Activated CD4-positive, alpha-beta T cell treated with anti-CD3 and anti-CD28 coated beads for 36 hours (primary cell): ENCODE data around the gene FMN2. TPM values are rescaled to one million over a fixed set of nuclear protein-coding genes. Genes with fewer than 3 reads are reported as not detected.
"Not testable (repeated sequence)": the region's sequence is repeated elsewhere in the genome, so short reads cannot be mapped to it uniquely, and the experiment has no call there.

Experiments used
- ATAC-seq: fragments of 200-7000 bp; cut with Tn5 transposase; one replicate; pipeline ENCODE4 v1.10.0; 2021; ENCODE audit warnings: mild to moderate bottlenecking, moderate library complexity
- CTCF ChIA-PET: fragments of 350-600 bp; sonication (Branson Sonifier 250); formaldehyde crosslinking; loops from one replicate; lab custom pipeline; 2021; ENCODE audit warnings: antibody characterized with exemption; lab: Charles Lee
- POLR2A ChIA-PET: fragments of 350-600 bp; sonication (Branson Sonifier 250); formaldehyde crosslinking; loops from one replicate; lab custom pipeline; 2021; ENCODE audit warnings: antibody characterized with exemption, inconsistent platforms; lab: Charles Lee
- DNase-seq: peaks from one replicate; pipeline ENCODE4 v3.0.0-alpha.2; 2020
- H3K27ac Mint-ChIP-seq: one replicate; pipeline ENCODE4 v1.8.0; 2021; ENCODE audit warnings: mixed read lengths
- H3K27me3 Mint-ChIP-seq: one replicate; pipeline ENCODE4 v1.8.0; 2021; ENCODE audit warnings: mixed read lengths
- H3K36me3 Mint-ChIP-seq: one replicate; pipeline ENCODE4 v1.8.0; 2021; ENCODE audit warnings: low read depth, mixed read lengths
- H3K4me1 Mint-ChIP-seq: one replicate; pipeline ENCODE4 v1.8.0; 2021; ENCODE audit warnings: mixed read lengths
- H3K4me3 Mint-ChIP-seq: one replicate; pipeline ENCODE4 v1.8.0; 2021; ENCODE audit warnings: mild to moderate bottlenecking, moderate library complexity, mixed read lengths
- H3K9me3 Mint-ChIP-seq: one replicate; pipeline ENCODE4 v1.8.0; 2021; ENCODE audit warnings: low read depth, mixed read lengths
- intact Hi-C, 2 experiments: fragments of 100-400 bp; cut with DNase I in 1 of 2; cut with micrococcal nuclease in 1 of 2; formaldehyde crosslinking; loops; one replicate each; pipeline versions ENCODE4 v1.14.2 to v1.15.1; 2022 to 2024; cut with DNase I, micrococcal nuclease
- total RNA-seq, 2 experiments: library from RNA; stranded (reverse); gene quantifications; one replicate each; pipeline ENCODE4 v1.2.3, GENCODE V29; 2021

The FMN2 gene
- total RNA-seq, 2 experiments from 2014 or later: not detected

GRCh38 chr1:240295811-240296210 lies 204.1 kb downstream of the FMN2 start:
- ChIA-PET POLR2A (no interaction called here), CTCF (no interaction called here)
- no peaks in the 10 kb centered on the region for H3K36me3 Mint-ChIP-seq
- no peaks in the 10 kb centered on the region for H3K27me3 Mint-ChIP-seq
- no peaks in the 10 kb centered on the region for H3K9me3 Mint-ChIP-seq
- H3K4me3 Mint-ChIP-seq: no peak overlapping the region
- H3K4me1 Mint-ChIP-seq: no peaks in the 10 kb centered on the region
- H3K27ac Mint-ChIP-seq: no peak overlapping the region
- intact Hi-C loops: no loop called here
- DNase-seq (no peak), ATAC-seq (no peak)

- no peak for ATAC-seq
- Mint-ChIP-seq H3K4me1 (no peaks in the 10 kb centered on the region), H3K27ac (no peak overlapping the region), H3K36me3 (no peaks in the 10 kb centered on the region), H3K4me3 (no peak overlapping the region), H3K27me3 (peaks cover 2% of the 10 kb centered on the region), H3K9me3 (peaks cover 12% of the 10 kb centered on the region)
- POLR2A ChIA-PET: no interaction called here
- no peak for DNase-seq
- CTCF ChIA-PET: no interaction called here
- intact Hi-C loops: no loop called here
These were observed 212.8 kb downstream of the FMN2 start for GRCh38 chr1:240304466-240304865.

GRCh38 chr1:240306673-240307072 lies 215.0 kb downstream of the FMN2 start:
- CTCF ChIA-PET: no interaction called here
- Mint-ChIP-seq H3K4me1 (no peaks in the 10 kb centered on the region), H3K36me3 (no peaks in the 10 kb centered on the region), H3K4me3 (no peak overlapping the region), H3K27me3 (peaks cover 2% of the 10 kb centered on the region), H3K9me3 (peaks cover 12% of the 10 kb centered on the region), H3K27ac (no peak overlapping the region)
- POLR2A ChIA-PET: no interaction called here
- DNase-seq (no peak), ATAC-seq (no peak)
- intact Hi-C loops: no loop called here

- Mint-ChIP-seq H3K4me3 (no peak overlapping the region), H3K27ac (no peak overlapping the region), H3K4me1 (no peaks in the 10 kb centered on the region), H3K36me3 (no peaks in the 10 kb centered on the region), H3K27me3 (peaks cover 2% of the 10 kb centered on the region), H3K9me3 (peaks cover 9% of the 10 kb centered on the region)
- intact Hi-C loops: no loop called here
- ChIA-PET CTCF (no interaction called here), POLR2A (no interaction called here)
- ATAC-seq (no peak), DNase-seq (no peak)
These were observed 216.4 kb downstream of the FMN2 start for GRCh38 chr1:240308096-240308495.

DNA sequence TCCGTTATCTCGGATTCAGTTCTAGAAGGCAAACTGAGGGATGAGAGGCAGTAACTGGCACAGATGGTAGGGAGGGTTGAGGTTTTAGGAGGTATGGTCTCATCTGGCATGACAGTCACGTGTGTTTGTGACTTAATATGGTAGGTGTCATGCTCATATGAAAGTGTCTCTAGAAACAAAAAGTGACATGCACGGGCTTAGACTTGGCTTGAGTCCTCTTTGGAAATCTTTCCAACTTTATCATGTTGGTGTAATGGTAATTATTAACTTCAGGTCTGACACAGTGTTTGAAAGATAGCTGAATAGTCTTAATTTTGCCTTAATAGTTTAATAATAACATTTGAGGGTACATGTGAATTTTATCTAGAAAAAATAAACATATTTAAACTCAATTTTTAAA lies 218.1 kb downstream of the FMN2 start:
- H3K4me1 Mint-ChIP-seq: no peaks in the 10 kb centered on the region
- DNase-seq (no peak), ATAC-seq (no peak)
- H3K27ac Mint-ChIP-seq: no peak overlapping the region
- ChIA-PET CTCF (interaction anchor here (0.6 kb wide), 1 partner anchor 1151 kb away, joined by 4 read pairs; no protein-coding TSS in a partner anchor), POLR2A (no interaction called here)
- peaks cover 2% of the 10 kb centered on the region for H3K27me3 Mint-ChIP-seq
- H3K36me3 Mint-ChIP-seq: no peaks in the 10 kb centered on the region
- H3K9me3 Mint-ChIP-seq: peaks cover 4% of the 10 kb centered on the region
- intact Hi-C loops: no loop called here
- no peak overlapping the region for H3K4me3 Mint-ChIP-seq

- intact Hi-C loops: no loop called here
- ATAC-seq (no peak), DNase-seq (no peak)
- Mint-ChIP-seq H3K9me3 (peaks cover 4% of the 10 kb centered on the region), H3K4me1 (no peaks in the 10 kb centered on the region), H3K27ac (no peak overlapping the region), H3K36me3 (no peaks in the 10 kb centered on the region), H3K4me3 (no peak overlapping the region), H3K27me3 (peaks cover 2% of the 10 kb centered on the region)
- CTCF ChIA-PET: no interaction called here
- POLR2A ChIA-PET: no interaction called here
These were observed 218.7 kb downstream of the FMN2 start for GRCh38 chr1:240310226-240310925.

GRCh38 chr1:240312872-240313271 lies 221.2 kb downstream of the FMN2 start:
- DNase-seq (no peak), ATAC-seq (no peak)
- Mint-ChIP-seq H3K27me3 (peaks cover 2% of the 10 kb centered on the region), H3K4me3 (no peak overlapping the region), H3K36me3 (no peaks in the 10 kb centered on the region), H3K9me3 (no peaks in the 10 kb centered on the region), H3K27ac (no peak overlapping the region), H3K4me1 (no peaks in the 10 kb centered on the region)
- intact Hi-C loops: no loop called here
- ChIA-PET CTCF (no interaction called here), POLR2A (no interaction called here)

- ChIA-PET POLR2A (no interaction called here), CTCF (no interaction called here)
- H3K9me3 Mint-ChIP-seq: peaks cover 7% of the 10 kb centered on the region
- H3K4me1 Mint-ChIP-seq: no peaks in the 10 kb centered on the region
- no peaks in the 10 kb centered on the region for H3K36me3 Mint-ChIP-seq
- DNase-seq (no peak), ATAC-seq (no peak)
- H3K27me3 Mint-ChIP-seq: no peaks in the 10 kb centered on the region
- H3K4me3 Mint-ChIP-seq: no peak overlapping the region
- intact Hi-C loops: no loop called here
- H3K27ac Mint-ChIP-seq: no peak overlapping the region
These were observed 223.4 kb downstream of the FMN2 start for GRCh38 chr1:240314845-240315801.

GRCh38 chr1:240319998-240320397 lies 228.3 kb downstream of the FMN2 start:
- Mint-ChIP-seq H3K9me3 (peaks cover 9% of the 10 kb centered on the region), H3K4me3 (no peak overlapping the region), H3K4me1 (no peaks in the 10 kb centered on the region), H3K27ac (no peak overlapping the region), H3K36me3 (no peaks in the 10 kb centered on the region), H3K27me3 (no peaks in the 10 kb centered on the region)
- CTCF ChIA-PET: no interaction called here
- no peak for ATAC-seq
- POLR2A ChIA-PET: no interaction called here
- intact Hi-C loops: no loop called here
- DNase-seq: no peak

GRCh38 chr1:240320659-240321058 lies 229.0 kb downstream of the FMN2 start:
- Mint-ChIP-seq H3K27ac (no peak overlapping the region), H3K9me3 (peaks cover 9% of the 10 kb centered on the region), H3K27me3 (no peaks in the 10 kb centered on the region), H3K36me3 (no peaks in the 10 kb centered on the region), H3K4me1 (no peaks in the 10 kb centered on the region), H3K4me3 (no peak overlapping the region)
- ATAC-seq (no peak), DNase-seq (no peak)
- POLR2A ChIA-PET: no interaction called here
- intact Hi-C loops: no loop called here
- CTCF ChIA-PET: interaction anchor here (0.7 kb wide), 1 partner anchor 22 kb away, joined by 6 read pairs; no protein-coding TSS in a partner anchor

DNA sequence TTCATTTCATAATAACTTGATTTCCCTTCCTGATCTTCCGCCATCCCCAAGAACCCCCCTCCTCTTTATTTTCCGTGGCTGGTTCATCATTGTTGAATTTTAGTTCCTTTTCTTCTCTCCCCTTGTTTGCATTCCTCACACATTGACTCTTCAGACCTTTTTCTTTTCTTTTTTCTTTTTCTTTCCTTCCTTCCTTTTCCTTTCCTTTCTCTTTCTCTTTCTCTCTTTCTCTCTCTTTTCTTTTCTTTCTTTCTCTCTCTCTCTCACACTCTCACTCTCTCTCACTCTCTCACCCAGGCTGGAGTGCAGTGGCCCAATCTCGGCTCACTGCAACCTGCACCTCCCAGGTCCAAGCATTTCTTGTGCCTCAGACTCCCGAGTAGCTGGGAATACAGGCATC lies 231.3 kb downstream of the FMN2 start:
- intact Hi-C loops: no loop called here
- Mint-ChIP-seq H3K27ac (no peak overlapping the region), H3K9me3 (peaks cover 9% of the 10 kb centered on the region), H3K27me3 (no peaks in the 10 kb centered on the region), H3K4me1 (no peaks in the 10 kb centered on the region), H3K36me3 (no peaks in the 10 kb centered on the region), H3K4me3 (no peak overlapping the region)
- ATAC-seq (no peak), DNase-seq (no peak)
- ChIA-PET POLR2A (no interaction called here), CTCF (no interaction called here)

DNA sequence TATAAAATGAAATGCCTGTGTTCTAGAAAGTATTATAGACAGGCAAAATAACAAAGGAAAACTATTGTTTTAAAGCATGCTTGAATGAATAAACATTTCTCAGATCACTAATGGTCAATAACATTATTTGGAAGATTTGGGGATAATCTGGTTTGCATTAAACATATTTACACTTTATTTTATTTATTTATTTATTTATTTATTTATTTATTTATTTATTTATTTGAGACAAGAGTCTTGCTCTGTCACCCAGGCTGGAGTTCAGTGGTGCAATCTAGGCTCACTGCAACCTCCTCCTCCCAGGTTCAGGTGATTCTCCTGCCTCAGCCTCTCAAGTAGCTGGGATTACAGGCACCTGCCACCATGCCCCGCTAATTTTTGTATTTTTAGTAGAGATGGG lies 236.7 kb downstream of the FMN2 start:
- POLR2A ChIA-PET, H3K4me1 Mint-ChIP-seq, H3K4me3 Mint-ChIP-seq, CTCF ChIA-PET, ATAC-seq, H3K9me3 Mint-ChIP-seq, H3K27ac Mint-ChIP-seq, H3K27me3 Mint-ChIP-seq, H3K36me3 Mint-ChIP-seq, intact Hi-C loops, DNase-seq: not testable (repeated sequence)
